SK-N-MC (cell line): ENCODE data around the gene DHRS4L2.
"Not testable (repeated sequence)": the region's sequence is repeated elsewhere in the genome, so short reads cannot be mapped to it uniquely, and the experiment has no call there.

Source experiments
- EZH2 ChIP-seq: fragments of 200-600 bp; sonication (generic); IDR thresholded peaks from one replicate; pipeline ENCODE4 v1.6.1; 2017; ENCODE audit warnings: antibody characterized with exemption
- POLR2AphosphoS5 ChIP-seq: IDR thresholded peaks from 2 replicates; pipeline ENCODE4 v1.6.1; 2012; ENCODE audit warnings: mild to moderate bottlenecking, low read depth, low read length, borderline replicate concordance

DNA sequence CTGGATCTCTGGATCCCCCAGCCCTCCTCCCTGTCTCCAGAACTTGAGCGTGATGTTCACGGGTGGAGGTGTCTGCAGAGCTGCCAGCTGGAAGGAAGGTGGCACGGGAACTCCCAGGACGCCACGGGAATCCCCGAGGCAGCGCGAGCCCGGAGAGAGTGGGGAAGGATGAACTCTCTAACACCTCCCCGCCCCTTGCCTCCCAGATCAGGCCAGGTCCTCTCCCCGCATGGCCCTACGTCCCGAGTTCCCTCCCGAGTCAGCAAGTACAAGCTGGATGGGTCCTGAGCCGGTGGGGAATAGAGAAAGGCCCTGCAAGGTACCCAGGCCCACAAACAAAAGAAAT, 17.7 kb downstream of the DHRS4L2 start:
- not testable (repeated sequence) for TF ChIP-seq POLR2AphosphoS5, EZH2
